ENCODE results near the gene DHX8.
"Not testable (repeated sequence)": the region's sequence is repeated elsewhere in the genome, so short reads cannot be mapped to it uniquely, and the experiment has no call there.

The DHX8 gene

GRCh38 chr17:43483674-43484551, at the start of gene DHX8:
Gene DHX8 (plus strand): TSS chr17:43483975. CDS start chr17:43484038, 63 bp downstream.
- DNase-seq (ENCODE audit: low spot score): peak; percentile 92

- DNase-seq (ENCODE audit: low spot score): no peak
Measured at GRCh38 chr17:43434902-43435319, 48.9 kb upstream of the DHX8 start.

GRCh38 chr17:43437756-43438155, 46.0 kb upstream of the DHX8 start:
- DNase-seq (ENCODE audit: low spot score): no peak

GRCh38 chr17:43438626-43439025, 45.1 kb upstream of the DHX8 start:
- no peak for DNase-seq (ENCODE audit: low spot score)

- DNase-seq (ENCODE audit: low spot score): no peak
Measured at GRCh38 chr17:43439041-43439440, 44.7 kb upstream of the DHX8 start.

GRCh38 chr17:43442711-43443110, 41.1 kb upstream of the DHX8 start:
- DNase-seq (ENCODE audit: low spot score): no peak

- no peak for DNase-seq (ENCODE audit: low spot score)
Measured at GRCh38 chr17:43443381-43443780, 40.4 kb upstream of the DHX8 start.

GRCh38 chr17:43444223-43445008, 39.4 kb upstream of the DHX8 start:
- no peak for DNase-seq (ENCODE audit: low spot score)

- DNase-seq (ENCODE audit: low spot score): no peak
Measured at GRCh38 chr17:43445009-43445589, 38.7 kb upstream of the DHX8 start.

- DNase-seq (ENCODE audit: low spot score): no peak
Measured at GRCh38 chr17:43446773-43447172, 37.0 kb upstream of the DHX8 start.

GRCh38 chr17:43448720-43449469, 34.9 kb upstream of the DHX8 start:
- DNase-seq (ENCODE audit: low spot score): no peak

GRCh38 chr17:43449470-43450248, 34.1 kb upstream of the DHX8 start:
- DNase-seq (ENCODE audit: low spot score): no peak

- DNase-seq (ENCODE audit: low spot score): not testable (repeated sequence)
Measured at GRCh38 chr17:43450791-43451190, 33.0 kb upstream of the DHX8 start.

GRCh38 chr17:43451741-43452140, 32.0 kb upstream of the DHX8 start:
- DNase-seq (ENCODE audit: low spot score): not testable (repeated sequence)

- no peak for DNase-seq (ENCODE audit: low spot score)
Measured at GRCh38 chr17:43453331-43453812, 30.4 kb upstream of the DHX8 start.

- DNase-seq (ENCODE audit: low spot score): no peak
Measured at GRCh38 chr17:43454868-43455267, 28.9 kb upstream of the DHX8 start.

- no peak for DNase-seq (ENCODE audit: low spot score)
Measured at GRCh38 chr17:43456029-43456428, 27.7 kb upstream of the DHX8 start.

- DNase-seq (ENCODE audit: low spot score): no peak
Measured at GRCh38 chr17:43456661-43457361, 27.0 kb upstream of the DHX8 start.

GRCh38 chr17:43457362-43457692, 26.4 kb upstream of the DHX8 start:
- DNase-seq (ENCODE audit: low spot score): no peak

GRCh38 chr17:43459878-43460277, 23.9 kb upstream of the DHX8 start:
- DNase-seq (ENCODE audit: low spot score): not testable (repeated sequence)

GRCh38 chr17:43461185-43461584, 22.6 kb upstream of the DHX8 start:
- DNase-seq (ENCODE audit: low spot score): no peak
